ENCODE results near the gene ABCC1.
A peak's percentile ranks its signal among the peaks of the same experiment; 100 is the strongest.

ABCC1 gene

GRCh38 chr16:16116841-16117240, 167.4 kb downstream of the ABCC1 start:
- no peak for DNase-seq

- DNase-seq, result no peak
Measured at GRCh38 chr16:16118337-16118736, 168.9 kb downstream of the ABCC1 start.

- no peak for DNase-seq
Measured at GRCh38 chr16:16120044-16120381, 170.6 kb downstream of the ABCC1 start.

- DNase-seq, result no peak
Measured at GRCh38 chr16:16120382-16121184, 171.2 kb downstream of the ABCC1 start.

- no peak for DNase-seq
Measured at GRCh38 chr16:16121185-16121727, 171.8 kb downstream of the ABCC1 start.

GRCh38 chr16:16122264-16122663, 172.8 kb downstream of the ABCC1 start:
- no peak for DNase-seq

- DNase-seq, result no peak
Measured at GRCh38 chr16:16124438-16124837, 175.0 kb downstream of the ABCC1 start.

- DNase-seq, result no peak
Measured at GRCh38 chr16:16124974-16125373, 175.6 kb downstream of the ABCC1 start.

GRCh38 chr16:16126896-16127295, 177.5 kb downstream of the ABCC1 start:
- DNase-seq, result no peak

GRCh38 chr16:16127469-16128116, 178.2 kb downstream of the ABCC1 start:
- DNase-seq, result peak; percentile 70

- DNase-seq, result no peak
Measured at GRCh38 chr16:16131204-16131603, 181.8 kb downstream of the ABCC1 start.

- DNase-seq, result no peak
Measured at GRCh38 chr16:16131659-16132058, 182.2 kb downstream of the ABCC1 start.

- DNase-seq, result no peak
Measured at GRCh38 chr16:16133943-16134604, 184.7 kb downstream of the ABCC1 start.

- no peak for DNase-seq
Measured at GRCh38 chr16:16136588-16136987, 187.2 kb downstream of the ABCC1 start.

- no peak for DNase-seq
Measured at GRCh38 chr16:16137110-16137509, 187.7 kb downstream of the ABCC1 start.

GRCh38 chr16:16138034-16138635, 188.7 kb downstream of the ABCC1 start:
- no peak for DNase-seq

GRCh38 chr16:16139061-16139460, 189.6 kb downstream of the ABCC1 start:
- no peak for DNase-seq

GRCh38 chr16:16139806-16140205, 190.4 kb downstream of the ABCC1 start:
- no peak for DNase-seq

- DNase-seq, result no peak
Measured at GRCh38 chr16:16140537-16140936, 191.1 kb downstream of the ABCC1 start.

- no peak for DNase-seq
Measured at GRCh38 chr16:16141141-16141540, 191.7 kb downstream of the ABCC1 start.

GRCh38 chr16:16141784-16142396, 192.5 kb downstream of the ABCC1 start:
- no peak for DNase-seq

GRCh38 chr16:16143038-16143763, 193.8 kb downstream of the ABCC1 start:
- no peak for DNase-seq

All from activated CD4-positive, CD25-positive, alpha-beta regulatory T cell treated with anti-CD3 and anti-CD28 coated beads, Interleukin-2, amount 50 U/mL, for 72 hours (primary cell).